Stimulated activated CD4-positive, alpha-beta T cell treated with anti-CD3 and anti-CD28 coated beads, Interleukin-4, amount 100 ng/mL, for 48 hours (primary cell): ENCODE data around the gene EFHC1.

ENCODE experiments used
- DNase-seq, 2 donors: peaks; one replicate each; pipeline ENCODE4 v3.0.0-alpha.2; 2020; ENCODE audit warnings: low read depth in 2 of 2

The EFHC1 gene

DNA sequence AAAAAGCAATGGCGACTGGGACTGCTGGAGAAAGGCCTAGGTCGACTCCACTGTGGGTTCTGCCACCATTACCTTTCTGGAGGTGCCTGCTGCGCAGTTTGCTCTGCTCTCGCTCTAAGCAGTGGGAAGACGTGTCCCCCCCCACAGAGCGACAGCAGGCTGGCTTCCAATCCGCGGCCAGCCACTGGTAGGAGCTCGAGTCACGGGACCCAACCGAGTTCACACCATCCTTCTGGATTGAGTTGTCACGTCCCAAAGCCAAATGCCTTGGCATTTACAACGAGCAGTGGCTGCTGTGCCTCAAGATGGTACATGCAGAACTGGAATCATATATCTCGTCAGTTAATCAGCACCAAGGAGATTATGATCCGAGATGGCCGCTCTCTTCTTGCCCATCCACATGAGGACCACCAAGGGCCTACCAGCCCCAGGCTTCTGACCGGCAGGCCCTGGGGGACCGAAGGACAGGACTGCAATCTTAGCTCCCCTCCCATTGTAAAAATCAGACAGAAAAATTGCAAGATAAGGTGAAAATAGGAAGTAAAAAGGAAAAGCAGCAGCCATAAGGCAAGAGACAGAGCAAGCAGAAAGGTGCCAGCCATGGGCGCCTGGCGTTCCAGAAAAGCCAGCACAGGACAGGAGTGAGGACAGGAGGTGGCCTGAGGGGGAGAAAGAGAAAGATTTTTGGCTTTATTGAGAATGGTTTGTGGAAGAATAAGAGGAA, 82.3 kb downstream of the EFHC1 start:
- DNase-seq = no peak

DNA sequence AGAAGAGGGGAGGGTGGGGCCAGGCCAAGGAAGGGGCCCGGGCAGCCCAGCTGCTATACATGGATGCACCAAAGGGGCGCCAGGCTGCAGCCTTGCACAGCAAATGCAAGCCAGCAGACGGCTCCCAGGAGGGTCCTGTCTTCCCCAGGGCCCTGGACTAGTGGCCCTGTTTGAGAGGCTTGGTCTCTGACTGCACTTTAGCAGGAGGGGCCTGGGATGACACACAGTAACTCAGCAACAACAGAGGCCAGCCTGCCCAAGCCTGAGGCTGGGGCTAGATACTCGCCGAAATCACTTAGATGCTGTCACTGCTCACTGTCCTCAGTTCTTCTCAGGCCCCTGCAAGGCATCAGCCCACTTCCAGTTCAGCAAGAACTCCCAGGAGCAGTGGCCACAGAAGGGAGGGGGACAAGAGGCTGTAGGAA, 83.2 kb downstream of the EFHC1 start:
- no peak for DNase-seq

- DNase-seq = no peak
These were observed 84.0 kb downstream of the EFHC1 start for GRCh38 chr6:52503851-52504781.

GRCh38 chr6:52504782-52505136, 84.6 kb downstream of the EFHC1 start:
- DNase-seq = no peak

DNA sequence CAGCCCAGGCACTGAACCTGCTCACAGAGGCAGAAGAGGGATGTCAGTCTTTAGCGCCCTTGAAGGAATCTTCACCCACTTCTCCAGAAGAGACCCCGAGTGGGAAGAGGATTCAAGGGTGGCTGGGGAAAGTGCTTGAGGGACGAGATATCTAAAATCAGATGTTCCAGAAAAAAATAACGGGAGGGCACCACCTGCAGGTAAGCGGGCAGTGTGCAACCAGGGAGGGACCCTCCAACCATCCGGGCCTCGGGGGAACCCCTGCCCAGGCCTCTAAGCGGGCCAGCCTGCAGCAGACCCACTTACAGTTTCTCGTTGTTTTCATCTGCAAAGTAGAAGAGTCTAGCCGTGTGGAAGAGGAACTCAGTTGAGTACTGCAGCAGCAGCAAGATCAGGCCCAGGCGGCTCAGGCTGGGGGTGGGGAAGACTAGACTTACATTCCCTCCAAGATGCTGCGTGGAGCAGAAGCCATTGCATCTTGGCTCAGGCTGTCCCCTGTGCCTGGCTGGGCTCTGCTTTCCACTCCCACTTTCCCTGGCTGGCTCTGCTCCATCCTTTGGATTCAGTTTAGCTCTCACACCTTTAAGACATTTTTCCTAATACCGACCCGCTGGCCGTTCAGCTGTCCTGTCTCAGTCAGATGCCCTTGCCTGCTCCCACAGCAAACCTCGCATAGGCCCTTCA, 85.7 kb downstream of the EFHC1 start:
- DNase-seq = no peak

GRCh38 chr6:52506476-52506875, 86.3 kb downstream of the EFHC1 start:
- DNase-seq = no peak

- DNase-seq = no peak
These were observed 87.6 kb downstream of the EFHC1 start for GRCh38 chr6:52507557-52508260.

- no peak for DNase-seq
These were observed 88.2 kb downstream of the EFHC1 start for GRCh38 chr6:52508261-52508739.

- no peak for DNase-seq
These were observed 89.4 kb downstream of the EFHC1 start for GRCh38 chr6:52509281-52510212.

GRCh38 chr6:52510213-52510562, 90.0 kb downstream of the EFHC1 start:
- no peak for DNase-seq

DNA sequence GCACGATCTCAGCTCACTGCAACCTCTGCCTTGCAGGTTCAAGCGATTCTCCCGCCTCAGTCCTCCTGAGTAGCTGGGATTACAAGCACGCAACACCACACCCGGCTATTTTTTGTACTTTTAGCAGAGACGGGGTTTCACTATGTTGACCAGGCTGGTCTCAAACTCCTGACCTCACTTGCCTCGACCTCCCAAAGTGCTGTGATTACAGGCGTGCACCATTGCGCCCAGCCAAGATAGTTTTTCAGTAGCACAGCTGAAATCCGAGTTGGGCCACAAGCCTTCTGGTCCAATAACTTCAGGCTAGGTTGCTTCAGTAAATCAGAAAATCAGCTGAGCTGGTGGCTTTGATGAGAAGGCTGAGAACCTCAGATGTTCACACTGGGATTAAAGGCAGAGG, 91.0 kb downstream of the EFHC1 start:
- no peak for DNase-seq

DNA sequence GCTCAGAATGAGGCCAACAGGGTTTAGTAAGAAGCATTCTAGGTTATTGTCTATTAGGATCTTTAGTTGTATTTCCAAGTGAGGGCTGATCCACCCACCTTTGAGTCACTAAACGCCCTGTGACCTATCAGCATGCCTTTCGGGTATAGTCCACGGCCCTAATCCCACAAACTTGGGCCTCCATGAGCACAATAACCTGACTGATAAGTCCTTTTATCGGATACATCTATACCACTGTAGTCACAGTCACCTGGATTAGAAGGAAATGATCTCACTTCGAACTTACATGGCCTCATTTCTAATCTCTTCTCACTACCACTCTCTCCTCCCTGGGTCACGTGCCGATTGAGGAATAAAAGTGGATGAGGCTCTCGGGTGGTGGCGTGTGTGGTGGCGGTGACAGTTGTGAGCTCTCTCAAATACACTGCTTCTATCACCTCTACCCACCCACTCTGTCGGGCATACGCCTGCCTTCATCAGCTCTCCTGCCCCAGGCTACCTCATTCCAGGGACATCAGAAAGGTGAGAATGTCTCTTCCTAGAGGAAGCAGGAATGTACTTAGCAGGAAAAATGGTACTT, 91.5 kb downstream of the EFHC1 start:
- DNase-seq = no peak

GRCh38 chr6:52512199-52512598, 92.1 kb downstream of the EFHC1 start:
- no peak for DNase-seq

DNA sequence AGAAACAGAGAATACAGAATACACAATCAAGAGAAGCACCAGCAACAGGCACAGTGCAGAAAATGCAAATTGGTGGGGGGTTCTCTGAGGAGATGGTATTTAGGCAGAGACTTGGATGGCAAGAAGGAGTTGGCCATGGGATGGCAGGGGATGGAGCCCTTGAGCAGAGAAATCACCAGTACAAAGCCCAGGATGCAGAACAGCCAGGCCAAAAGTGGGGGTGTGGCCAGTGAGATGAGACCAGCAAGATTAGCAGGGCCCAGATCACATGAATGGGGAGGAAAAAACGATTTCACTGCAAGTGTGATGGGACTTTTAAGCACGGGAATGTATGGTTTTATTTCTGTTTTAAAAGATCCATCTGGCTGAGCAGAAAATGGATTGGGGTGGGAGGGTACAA, 93.3 kb downstream of the EFHC1 start:
- no peak for DNase-seq

- no peak for DNase-seq
These were observed 93.8 kb downstream of the EFHC1 start for GRCh38 chr6:52513896-52514295.

GRCh38 chr6:52514514-52514913, 94.4 kb downstream of the EFHC1 start:
- DNase-seq = no peak

- no peak for DNase-seq
These were observed 95.2 kb downstream of the EFHC1 start for GRCh38 chr6:52515219-52515960.

- DNase-seq = no peak
These were observed 96.1 kb downstream of the EFHC1 start for GRCh38 chr6:52516269-52516668.

DNA sequence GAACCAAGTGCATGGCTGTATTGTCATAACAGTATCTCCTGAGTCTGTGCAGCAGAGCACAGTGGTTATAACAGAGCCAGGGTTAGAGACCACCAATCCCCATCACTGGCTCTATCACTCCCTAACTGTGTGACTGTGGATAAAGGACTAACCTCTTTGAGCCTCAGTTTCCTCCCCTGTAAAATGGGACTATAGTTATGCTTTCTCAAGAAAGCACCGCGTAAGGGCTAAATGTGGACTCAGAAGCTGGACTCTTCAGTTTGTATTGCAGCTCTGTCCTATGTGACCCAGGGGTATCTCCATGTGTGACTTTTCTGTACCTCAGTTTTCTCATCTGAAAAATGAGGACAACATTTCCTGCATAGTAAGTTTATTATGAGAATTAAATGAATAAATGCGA, 96.8 kb downstream of the EFHC1 start:
- DNase-seq = no peak
